ENCODE data around the gene TMEM94. TPM values are rescaled to one million over a fixed set of nuclear protein-coding genes. Genes with fewer than 3 reads are reported as not detected.

TMEM94 gene
- total and polyA plus RNA-seq, 2 of the 8 experiments (the other 6 are each of a cell fraction or from before 2014, with no cell fraction given): 54.8 to 69.9 TPM

GRCh38 chr17:75508931-75509361 lies 52.5 kb downstream of the TMEM94 start (continued):
- TF ChIP-seq NANOG (IDR thresholded peaks at IDR 0.05; ENCODE audit: insufficient read depth, low read depth, low read length, poor library complexity, severe bottlenecking) (no peak), KDM4A (IDR thresholded peaks at IDR 0.05; ENCODE audit: low read depth, low read length, severe bottlenecking) (no peak), TAF7 (optimal IDR thresholded peaks at IDR 0.05; ENCODE audit: borderline replicate concordance, low read depth, low read length) (no peak)

Measured in H1 (cell line).